Stimulated activated CD8-positive, alpha-beta memory T cell treated with anti-CD3 and anti-CD28 coated beads, Interleukin-4, amount 100 ng/mL, for 1 hour (primary cell): Measurements from ENCODE around the gene LRRC8C.

ENCODE experiments used
- DNase-seq, 2 donors: peaks; one replicate each; pipeline ENCODE4 v3.0.0-alpha.2; 2020; ENCODE audit warnings: low read depth in 2 of 2, low spot score in 1 of 2

Gene LRRC8C

DNA sequence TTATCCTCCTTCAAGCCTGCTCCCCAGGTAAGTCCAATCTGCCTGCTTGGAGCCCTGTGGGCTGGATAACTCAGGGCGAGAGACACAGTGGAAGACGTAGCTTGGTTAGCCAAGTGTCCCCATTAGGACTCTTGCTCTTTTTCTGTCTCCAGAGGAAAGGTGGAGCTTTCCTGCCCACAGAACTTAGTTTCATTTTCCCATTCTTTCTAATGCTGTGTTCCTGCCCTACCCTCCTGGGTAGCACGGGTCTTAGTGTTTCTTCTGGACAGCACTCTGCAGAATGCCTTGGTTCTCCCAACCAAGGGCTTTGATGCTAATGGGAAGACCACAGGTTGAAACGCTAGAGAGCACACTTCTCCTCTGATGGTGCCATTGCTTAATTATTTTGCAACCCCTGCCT is 95.5 kb downstream of the LRRC8C start:
- no peak for DNase-seq

DNA sequence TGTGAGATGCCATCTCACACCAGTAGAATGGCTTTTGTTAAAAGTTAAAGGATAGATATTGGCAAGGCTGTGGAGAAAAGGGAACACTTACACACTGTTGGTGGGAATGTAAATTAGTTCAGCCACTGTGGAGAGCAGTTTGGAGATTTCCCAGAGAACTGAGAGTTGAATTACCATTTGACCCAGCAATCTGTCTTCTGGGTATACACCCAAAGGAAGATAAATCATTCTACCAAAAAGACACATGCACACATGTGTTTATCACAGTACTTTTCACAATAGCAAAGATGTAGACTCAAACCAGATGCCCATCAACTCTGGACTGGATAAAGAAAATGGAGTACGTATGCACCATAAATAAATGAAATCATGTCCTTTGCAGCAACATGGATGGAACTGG is 99.3 kb downstream of the LRRC8C start:
- DNase-seq, result no peak

DNA sequence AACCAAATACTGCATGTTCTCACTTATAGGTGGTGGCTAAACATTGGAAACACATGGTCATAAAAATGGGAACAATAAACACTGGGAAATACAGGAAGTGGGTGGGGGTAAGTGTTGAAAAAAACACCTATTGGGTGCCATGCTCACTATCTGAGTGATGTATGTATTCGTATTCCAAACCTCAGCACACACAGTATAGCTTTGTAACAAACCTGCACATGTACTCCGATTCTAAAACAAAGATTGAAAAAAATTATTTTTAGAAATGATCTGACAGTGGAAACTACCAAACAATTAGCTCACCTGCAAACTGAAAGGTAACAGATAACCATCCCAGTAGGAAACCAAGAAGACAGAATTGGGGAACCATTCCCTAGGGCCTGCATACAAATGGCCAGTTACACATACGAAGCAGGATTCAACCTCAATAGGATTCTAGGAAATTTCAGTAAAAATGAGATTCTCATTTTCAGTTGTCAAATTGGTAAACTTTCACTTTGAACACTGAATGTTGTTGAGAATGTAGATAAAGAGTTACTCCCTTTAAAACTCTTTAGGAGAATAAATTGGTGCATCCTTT is 99.8 kb downstream of the LRRC8C start:
- DNase-seq, result no peak

DNA sequence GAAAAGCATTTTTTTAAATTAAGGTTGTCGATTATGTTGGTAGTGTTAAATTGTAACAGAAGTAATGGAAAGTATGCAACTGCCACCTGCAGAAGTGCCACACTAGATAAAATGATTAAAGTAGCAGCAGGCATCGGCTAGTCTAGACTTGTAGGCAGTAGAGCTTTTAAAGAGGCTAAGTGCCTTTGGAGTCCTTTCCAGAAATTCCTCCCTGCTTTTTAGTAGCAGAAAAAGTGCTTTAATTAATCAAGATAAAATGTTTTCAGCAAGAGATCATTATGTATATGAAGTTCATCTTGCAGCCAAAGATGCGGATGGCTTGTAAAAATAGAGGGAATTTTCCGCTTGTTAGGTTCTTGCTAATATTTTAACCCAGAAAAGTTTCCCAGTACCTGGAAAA is 100.8 kb downstream of the LRRC8C start:
- DNase-seq, result no peak

DNA sequence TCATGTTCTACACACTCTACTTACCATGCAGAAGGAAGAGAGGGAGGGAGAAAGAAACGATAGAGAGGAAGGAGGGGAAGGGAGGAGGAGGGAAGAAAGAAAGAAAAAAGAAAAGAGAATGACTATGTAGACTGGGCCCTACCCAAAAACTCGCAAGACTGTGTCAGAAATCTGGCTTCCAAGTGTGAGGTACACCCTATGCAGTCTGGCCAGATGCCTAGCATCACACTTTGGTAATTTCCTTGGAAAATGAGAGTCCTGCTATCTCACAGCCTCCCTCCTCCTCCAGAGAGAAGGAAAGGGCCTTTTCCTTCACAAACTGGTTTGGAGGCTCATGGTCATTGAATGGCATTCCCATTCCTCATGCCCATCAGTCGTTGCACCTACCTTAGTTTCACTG is 101.5 kb downstream of the LRRC8C start:
- DNase-seq, result no peak

DNA sequence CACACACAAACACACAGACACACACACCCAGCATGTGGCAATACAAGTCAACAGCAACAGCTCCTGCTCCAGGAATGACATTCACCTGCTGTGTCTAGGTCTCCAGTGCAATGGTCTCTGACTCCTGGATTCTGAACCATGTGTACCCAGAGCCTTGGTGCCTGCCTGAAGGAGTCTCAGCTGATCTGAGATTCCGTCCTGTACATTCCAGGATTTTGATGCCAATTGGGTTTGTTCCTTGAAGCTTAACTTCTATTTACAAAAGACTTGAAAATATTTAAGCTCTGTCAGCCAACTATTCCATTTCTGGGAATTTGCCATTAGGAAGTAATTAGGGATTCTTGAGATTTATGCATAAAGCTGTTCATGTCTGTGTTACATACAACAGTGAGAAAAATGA is 102.6 kb downstream of the LRRC8C start:
- DNase-seq, result no peak

DNA sequence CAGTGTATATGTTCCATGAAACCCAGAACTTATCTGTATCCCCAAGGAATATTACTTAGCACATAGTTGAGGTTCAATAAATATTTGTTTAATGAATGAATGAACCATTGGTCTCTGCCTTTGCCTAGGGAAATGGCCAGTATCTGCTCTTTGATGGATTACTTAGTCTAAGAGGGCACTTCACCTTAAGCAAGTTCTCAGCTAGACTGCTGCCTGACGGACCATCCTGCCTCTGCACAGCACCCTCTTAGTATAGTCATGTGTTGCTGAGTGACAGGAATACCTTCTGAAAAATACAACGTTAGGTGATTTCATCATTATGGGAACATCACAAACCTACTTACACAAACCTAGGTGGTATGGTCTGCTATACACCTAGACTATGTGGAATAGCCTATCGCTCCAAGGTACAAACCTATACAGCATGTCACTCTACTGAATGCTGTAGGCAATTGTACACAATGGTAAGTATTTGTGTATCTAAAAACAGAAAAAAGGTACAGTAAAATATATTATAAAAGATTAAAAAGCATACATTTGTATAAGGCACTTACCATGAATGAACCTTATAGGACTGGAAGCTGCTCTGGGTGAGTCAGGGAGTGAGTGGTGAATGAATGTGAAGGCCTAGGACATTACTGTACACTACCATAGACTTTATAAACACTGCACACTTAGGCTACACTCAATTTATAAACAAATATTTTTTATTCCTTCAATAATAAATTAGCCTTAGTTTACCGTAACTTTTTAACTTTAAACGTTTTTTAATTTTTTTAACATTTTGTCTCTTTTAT is 104.2 kb downstream of the LRRC8C start:
- no peak for DNase-seq

DNA sequence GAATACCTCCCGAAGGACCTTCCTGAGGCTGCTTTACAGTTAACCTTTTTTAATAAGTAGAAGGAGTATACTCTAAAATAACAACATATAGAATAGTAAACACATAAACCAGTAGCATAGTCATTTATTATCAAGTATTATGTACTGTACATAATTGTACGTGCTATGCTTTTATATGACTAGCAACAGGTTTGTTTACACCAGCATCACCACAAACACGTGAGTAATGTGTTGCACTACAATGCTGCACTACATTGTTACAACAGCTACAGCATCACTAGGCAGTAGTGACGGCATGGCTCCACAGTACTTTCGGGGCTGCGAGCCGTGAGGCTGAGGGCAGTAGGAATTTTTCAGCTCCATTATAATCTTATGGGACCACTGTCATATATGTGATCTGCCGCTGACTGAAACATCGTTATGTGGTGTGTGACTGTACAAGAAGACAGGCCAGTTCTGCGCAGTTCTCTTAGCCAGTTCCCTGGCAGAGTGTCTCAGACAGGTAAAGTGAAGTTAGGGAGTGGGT is 105.1 kb downstream of the LRRC8C start:
- no peak for DNase-seq

DNA sequence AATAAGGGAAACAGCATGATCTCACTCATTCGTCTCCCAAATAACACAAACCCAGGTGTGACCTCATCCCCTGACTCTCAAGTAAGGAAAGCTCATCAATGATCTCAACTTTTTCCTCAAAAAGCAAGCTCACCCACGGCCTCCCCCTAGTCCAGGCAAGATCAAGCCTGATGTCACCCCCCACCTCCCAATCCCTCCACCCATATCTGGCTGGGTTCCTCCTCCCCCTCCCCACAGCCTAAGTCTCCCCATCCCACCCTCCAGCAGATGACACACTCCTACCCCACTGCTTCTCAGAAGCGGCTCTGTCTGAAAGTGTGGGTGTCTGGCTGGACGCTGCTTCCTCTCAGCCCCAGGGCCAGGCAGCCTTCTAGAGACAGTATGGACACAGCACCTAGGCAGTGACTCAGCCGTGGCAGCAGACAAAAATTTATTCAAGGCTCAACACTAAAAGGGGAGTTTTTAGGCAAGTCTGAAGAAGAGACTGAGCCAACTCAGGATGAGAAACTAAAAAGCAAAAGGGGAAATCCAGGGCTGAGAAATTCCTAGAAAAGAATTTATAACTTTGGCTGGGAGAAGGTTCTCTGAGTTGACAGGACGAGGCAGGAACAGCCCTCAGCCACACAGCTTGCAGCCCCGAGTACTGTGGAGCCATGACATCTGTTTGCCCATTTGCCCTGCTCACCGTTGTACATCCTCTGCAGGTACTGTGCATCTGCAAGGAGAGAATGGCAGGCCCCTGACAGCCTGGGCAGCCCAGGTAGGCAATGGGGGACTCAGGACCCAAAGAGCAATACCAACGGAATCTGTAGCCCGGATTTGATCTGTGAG is 106.3 kb downstream of the LRRC8C start:
- DNase-seq, result no peak

DNA sequence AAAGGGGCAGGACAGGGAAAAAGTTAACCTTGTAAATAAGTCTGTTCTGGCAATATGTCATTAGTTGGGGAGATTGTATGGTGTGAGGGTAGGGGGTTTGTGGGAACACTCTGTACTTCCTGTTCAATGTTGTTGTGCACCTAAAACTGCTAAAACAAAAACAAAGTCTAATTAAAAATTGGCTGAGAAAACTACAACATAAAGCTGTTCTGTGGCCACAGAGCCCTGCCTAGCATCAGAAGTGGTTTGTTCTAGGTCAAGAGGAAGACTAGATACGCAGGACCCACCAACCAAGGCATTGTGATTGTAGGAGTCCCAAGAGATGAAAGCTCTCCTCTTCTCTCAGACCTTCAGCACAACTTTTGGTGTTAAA is 106.9 kb downstream of the LRRC8C start:
- no peak for DNase-seq

DNA sequence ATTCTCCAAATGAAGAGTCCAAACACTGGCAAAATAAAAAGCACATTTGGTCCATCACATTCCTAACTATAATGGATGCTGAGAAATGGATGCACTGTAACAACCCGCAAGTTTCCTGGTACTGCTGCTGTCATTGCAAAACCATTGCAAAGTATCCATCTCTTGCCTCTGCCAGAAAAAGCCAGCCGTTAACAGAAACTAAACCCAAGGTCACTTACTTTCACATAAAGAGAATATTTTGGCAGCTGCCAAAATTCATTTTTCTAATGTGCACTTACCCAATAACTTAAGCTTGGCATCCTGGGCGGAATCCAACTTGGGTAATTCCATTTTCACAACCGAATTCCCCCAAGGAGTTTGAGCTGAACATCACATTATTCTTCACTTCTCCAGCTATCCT is 110.9 kb downstream of the LRRC8C start:
- no peak for DNase-seq

DNA sequence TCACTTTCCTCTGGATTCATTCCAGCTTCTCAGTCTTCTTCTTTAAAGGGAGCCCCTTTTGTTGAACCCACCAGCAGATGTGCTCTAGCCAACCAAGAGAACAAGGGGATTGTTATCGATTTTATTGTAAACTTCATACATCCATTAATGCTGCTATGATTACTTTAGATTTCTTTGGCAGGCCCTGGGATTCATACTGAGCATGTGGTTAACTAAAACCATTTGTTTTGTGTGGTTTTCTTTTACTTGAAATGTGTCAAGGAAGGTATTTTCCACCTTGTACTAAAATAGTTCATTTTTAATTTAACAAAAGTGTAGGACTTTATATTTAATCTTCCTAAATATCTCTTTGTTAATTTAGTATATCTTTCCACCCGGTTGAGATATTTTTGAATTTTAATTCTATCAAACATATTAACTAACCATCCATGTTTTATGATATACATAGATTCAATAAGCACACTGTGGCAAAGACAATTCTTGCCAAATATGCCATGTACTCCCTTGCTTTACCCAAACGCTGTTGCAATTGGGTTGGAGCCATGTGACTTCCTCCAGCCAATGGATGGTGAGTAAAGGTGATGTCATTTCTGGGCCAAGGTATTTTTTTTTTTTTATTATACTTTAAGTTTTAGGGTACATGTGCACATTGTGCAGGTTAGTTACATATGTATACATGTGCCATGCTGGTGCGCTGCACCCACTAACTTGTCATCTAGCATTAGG is 113.7 kb downstream of the LRRC8C start:
- no peak for DNase-seq

DNA sequence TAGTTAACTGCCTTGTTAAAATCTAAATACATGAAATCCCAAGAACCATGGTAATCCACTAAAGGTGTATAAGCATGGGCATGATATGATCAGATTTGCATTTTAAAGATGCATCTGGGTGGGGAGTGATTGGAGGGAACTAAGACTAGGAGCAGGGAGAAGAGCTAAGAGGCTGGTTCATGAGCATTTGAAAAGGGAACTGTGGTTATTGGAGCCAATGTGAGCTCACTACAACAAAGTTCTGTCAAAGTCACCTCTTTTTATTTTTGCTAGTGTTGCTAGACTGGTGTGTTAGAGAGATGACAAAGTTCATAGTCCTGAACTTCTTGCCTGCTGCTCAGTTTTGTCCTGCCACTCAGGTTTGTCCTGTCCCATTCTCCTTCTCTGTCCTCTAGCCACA is 120.8 kb downstream of the LRRC8C start:
- DNase-seq, result no peak

DNA sequence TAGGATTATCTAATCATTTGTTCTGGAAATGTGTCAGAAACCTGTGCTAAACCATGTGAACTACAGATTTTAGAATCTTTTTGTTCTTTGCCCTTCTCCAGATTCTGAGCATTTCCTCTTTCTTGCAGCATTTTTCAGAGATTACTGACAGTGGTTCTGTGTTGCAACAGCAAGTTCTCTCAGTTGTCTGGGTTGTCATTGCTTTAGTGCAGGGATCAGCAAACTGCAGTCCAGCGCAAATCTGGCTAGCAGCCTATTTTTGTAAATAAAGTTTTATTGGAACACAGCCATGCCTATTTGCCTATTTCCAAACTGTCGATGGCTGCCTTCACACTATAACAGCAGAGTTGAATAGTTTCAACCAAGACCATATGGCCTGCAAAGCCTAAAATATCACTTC is 121.6 kb downstream of the LRRC8C start:
- no peak for DNase-seq

DNA sequence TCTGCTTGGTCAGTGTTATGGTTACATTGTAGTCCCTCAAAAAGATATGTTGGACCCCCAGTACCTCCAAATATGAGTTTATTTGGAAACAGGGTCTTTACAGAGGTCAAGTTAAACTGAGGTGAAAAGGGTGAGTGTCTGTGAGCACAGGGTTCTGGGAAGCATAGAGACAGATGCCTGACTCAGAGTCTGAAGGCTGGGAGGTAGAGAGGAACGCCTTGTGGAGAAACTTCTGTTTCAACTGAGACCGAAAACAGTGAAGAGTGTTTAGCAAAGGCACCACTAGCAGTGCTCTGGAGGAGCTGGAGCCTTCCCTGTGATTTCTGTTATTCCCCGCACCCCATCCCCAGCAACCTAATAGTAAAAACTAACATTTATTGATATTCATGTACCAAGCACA is 122.7 kb downstream of the LRRC8C start:
- no peak for DNase-seq

DNA sequence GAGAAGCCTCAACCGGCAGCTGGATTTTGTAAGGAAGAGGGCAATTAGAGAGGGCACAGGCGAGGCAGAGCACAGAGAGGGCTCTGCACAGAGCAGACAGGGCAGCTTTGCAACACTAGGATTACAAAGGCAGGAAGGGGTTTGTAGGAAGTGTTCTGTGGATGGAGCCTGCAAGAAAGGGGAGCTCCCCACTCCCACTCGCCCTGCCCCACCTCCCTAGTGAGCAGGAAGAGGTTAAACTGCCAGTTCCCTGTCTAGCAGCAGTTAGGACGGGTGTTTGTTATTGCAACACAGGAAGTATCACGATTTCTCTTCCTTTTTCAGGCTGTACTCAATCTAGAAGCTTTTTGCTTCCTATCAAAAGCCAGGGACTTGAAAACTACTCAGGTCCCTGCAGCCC is 124.6 kb downstream of the LRRC8C start:
- no peak for DNase-seq

DNA sequence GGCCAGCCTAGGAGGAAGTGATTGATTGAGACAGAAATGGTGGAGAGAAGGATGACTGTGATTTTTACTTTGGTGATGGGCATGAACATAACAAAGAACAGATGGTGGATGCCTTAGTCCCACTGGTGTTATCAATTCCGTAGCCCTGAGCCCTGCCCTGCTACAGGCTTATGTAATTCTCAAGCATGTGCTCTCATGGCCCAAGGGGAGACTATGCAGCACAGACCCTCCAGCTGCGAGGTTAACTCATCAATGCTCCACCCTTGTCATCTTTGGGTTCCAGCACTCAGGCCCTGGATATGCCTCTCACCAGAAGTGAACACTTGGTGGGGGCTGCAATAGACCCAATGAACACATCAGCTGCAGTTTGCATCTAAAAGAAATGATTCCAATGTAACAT is 125.2 kb downstream of the LRRC8C start:
- DNase-seq, result no peak

DNA sequence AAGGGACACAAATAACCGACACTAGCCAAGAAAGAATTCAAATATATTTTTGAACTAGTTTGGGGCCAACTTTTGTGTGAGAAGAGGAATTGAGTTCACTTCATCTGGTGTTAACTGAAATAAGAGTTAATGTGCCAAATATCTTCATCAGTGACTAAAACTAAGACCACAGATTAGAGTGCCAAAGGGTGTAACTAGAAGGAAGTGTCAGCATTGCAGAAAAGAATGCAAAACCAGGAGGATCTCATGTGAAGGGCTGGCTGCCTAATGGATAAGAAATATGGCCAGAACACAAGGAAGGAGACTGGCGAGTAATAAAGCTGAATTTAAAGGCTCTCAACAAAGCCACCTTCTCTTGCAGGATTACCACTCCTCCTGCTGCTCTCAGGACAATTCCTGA is 126.1 kb downstream of the LRRC8C start:
- DNase-seq, result no peak

DNA sequence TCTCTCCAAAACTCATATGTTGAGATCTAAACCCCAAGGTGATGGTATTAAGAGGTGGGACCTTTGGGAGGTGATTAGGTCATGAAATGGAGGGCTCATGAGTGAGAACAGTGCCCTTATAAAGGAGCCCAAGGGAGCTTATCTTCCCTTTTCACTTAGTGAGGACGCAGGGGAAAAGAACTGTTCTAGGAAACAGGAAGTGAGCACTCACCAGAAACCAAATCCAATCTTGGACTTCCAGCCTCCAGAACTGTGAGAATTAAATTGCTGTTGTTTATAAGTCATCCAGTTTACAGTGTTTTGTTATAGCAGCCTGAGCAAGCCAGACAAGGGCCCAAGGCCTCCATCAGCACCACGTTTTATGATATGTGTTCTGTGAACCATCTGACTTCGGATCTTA is 127.6 kb downstream of the LRRC8C start:
- no peak for DNase-seq

DNA sequence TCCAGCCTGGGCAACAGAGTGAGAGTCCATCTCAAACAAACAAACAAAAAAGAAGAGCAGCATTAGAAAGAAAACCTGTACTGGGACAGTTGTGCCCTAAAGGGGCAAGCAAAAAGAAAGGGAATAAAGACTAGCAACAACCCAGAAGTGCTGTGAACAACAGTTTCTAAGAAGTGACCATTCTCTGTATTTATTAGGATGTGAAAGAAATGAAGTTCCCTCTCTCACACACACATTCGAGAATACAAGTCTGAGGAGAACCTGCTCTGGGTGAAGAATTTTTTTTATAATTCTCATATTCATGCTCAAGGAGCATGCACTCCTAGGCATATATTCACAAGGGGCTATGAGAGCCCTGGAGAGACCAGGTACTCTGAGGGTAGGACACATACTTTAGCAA is 128.4 kb downstream of the LRRC8C start:
- no peak for DNase-seq

DNA sequence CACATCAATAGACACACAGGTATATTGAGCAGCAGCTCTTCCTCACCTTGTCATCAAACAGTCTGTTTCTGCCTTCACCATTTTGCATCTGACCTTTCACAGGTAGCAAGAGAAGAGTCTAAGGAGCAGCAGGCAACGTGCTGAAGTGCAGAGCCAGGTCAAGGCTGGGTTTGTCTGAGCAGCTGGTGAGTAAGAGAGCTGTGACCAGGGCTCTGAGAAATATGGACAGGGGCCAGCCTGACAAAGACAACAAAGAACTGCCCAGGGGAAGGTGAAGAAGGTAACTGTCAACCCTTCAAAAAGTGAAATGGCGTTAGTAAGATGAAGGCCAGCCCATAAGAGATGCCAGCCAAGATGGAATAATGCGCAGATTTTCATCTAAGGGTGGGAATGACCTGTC is 129.0 kb downstream of the LRRC8C start:
- no peak for DNase-seq
